HTR-8/SVneo (cell line): ENCODE data around the gene SPTB.

ENCODE experiments used
- DNase-seq: peaks from one replicate; pipeline ENCODE4 v3.0.0; 2011; ENCODE audit warnings: low spot score, mixed read lengths; ENCODE audit not compliant: insufficient read length
- FAIRE-seq: peaks from 2 replicates; lab custom pipeline; 2011; peaks lifted over from hg19 to GRCh38; lab: Jason Lieb, UNC

SPTB gene

GRCh38 chr14:64772397-64772950 is 107.2 kb downstream of the SPTB start:
- no peak for DNase-seq
- FAIRE-seq, result no peak

DNA sequence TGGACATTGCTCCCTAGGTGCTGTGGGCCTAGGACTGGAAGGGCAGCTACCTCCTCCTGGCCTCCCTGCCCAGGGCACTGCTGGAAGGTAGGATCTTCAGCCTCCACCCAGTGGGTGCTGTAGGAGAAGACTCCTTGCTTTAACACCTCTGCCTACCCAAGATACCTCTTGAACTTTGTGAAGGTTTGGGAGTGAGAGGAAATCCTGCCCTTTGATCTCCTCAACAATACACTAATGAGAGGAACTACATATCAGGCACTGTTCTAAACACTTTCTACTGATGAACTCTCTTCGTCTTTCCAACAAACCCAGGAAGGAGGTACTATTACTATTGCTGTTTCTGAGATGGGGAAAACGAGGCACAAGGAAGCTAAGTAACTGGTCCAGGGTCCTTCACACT is 108.5 kb downstream of the SPTB start:
- DNase-seq, result no peak
- FAIRE-seq, result peak; percentile 98

DNA sequence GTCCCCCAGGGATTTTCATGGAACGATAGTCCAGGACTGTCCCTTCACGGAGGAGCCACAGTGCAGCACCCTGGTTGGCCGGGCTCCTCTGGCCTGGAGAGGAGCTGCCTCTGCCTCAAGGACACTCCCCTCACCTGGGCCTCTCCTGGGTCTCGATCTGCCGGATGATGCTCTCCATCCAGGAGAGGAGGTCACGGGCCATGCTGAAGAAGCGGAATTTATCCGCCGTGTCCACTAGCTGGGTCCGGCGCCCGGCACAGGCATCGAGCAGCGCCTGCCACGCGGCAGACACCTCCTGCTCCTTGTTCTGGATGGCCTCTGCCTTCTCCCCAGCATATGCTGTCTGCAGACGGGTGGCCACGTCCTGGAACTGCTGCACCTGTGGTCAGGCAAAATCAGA is 109.0 kb downstream of the SPTB start:
- DNase-seq, result no peak
- FAIRE-seq, result no peak

GRCh38 chr14:64769096-64770020 is 110.3 kb downstream of the SPTB start:
- FAIRE-seq, result peak; percentile 83
- no peak for DNase-seq

- peak; percentile 69 for FAIRE-seq
- no peak for DNase-seq
These were observed 111.2 kb downstream of the SPTB start for GRCh38 chr14:64768401-64769095.

- FAIRE-seq, result peak; percentile 91
- no peak for DNase-seq
These were observed 112.3 kb downstream of the SPTB start for GRCh38 chr14:64767215-64767964.

DNA sequence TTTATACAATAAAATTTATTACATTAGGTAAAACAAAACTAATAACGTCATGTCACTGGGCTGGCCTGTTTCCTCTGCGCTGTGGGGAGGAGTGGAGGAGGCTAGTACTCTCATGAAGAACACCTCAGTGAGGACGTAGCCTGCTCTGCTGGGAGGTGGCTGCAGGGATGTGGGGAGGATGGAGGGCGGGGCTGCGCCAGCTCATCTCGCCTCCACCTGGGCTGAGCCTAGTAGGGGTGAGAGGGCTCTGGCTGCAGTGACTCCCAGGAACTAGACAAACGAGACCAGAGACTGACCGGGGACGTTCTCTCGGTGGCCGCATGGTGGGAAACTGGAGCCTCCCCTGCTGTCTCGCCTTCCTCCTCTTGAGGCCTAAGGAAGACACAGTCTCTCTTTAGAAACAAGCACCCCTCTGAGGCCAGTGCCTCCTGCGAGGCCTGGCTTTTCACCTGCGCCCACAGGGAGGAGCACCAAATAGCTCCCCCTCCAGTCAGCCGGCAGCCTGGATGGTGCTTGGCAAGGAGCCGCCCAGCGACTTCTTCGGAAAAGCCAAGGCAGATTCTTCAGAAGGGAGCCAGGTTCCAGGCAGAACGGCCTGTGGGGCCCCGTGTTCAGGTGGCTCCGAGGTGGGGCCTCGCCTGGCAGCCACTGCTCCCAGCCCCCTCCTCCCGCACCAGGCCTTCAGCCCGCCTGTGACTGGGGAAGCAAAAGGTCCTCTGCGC is 113.1 kb downstream of the SPTB start:
- DNase-seq (no peak), FAIRE-seq (no peak)

GRCh38 chr14:64765740-64766302 is 113.9 kb downstream of the SPTB start:
- DNase-seq, result no peak
- peak; percentile 100 for FAIRE-seq

DNA sequence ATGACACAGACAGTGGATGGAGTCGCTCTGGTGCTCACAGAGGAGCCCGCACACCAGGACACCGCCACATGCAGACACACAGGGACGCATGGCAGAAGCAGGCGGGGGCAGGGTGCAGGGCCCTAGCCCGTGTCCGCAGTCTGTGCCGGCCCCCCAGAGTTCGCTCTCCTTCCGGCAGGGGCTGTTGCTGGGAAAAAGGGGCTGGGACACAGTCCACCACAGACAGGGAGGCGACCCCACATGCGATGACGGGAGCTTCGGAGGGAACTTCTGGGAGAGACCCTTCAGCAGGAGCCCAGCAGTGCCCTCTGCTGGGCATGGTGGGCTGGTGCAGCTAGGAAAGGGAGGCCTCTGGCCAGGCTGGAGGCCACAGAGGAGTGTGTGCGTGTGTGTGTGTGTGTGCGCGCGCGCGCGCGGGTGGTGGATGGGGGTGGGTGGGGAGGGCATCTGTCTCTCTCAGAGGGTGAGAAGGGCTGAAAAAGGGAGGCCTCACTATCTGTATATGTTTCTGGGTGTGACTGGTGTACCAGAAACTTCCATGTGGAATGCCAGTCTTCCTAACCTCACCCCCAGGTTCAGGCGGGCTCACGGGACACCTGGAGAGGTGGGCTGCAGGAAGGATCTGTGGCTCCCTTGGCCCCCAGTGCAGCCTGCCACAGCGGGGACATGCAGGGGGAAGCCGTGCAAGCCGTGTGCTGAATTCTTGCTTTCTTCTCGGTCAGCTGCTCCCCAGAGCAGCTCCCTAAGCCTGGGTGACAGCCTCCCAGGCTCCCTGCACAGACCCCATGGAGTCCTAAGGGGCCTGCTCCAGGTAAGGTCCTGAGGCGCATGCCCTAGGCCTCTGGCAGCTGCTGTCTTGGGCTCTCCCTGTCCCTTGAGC is 114.8 kb downstream of the SPTB start:
- DNase-seq, result peak; percentile 99
- no peak for FAIRE-seq

GRCh38 chr14:64763801-64764621 is 115.7 kb downstream of the SPTB start:
- DNase-seq, result peak; percentile 68
- FAIRE-seq, result no peak

GRCh38 chr14:64763085-64763782 is 116.5 kb downstream of the SPTB start:
- DNase-seq, result no peak
- no peak for FAIRE-seq

DNA sequence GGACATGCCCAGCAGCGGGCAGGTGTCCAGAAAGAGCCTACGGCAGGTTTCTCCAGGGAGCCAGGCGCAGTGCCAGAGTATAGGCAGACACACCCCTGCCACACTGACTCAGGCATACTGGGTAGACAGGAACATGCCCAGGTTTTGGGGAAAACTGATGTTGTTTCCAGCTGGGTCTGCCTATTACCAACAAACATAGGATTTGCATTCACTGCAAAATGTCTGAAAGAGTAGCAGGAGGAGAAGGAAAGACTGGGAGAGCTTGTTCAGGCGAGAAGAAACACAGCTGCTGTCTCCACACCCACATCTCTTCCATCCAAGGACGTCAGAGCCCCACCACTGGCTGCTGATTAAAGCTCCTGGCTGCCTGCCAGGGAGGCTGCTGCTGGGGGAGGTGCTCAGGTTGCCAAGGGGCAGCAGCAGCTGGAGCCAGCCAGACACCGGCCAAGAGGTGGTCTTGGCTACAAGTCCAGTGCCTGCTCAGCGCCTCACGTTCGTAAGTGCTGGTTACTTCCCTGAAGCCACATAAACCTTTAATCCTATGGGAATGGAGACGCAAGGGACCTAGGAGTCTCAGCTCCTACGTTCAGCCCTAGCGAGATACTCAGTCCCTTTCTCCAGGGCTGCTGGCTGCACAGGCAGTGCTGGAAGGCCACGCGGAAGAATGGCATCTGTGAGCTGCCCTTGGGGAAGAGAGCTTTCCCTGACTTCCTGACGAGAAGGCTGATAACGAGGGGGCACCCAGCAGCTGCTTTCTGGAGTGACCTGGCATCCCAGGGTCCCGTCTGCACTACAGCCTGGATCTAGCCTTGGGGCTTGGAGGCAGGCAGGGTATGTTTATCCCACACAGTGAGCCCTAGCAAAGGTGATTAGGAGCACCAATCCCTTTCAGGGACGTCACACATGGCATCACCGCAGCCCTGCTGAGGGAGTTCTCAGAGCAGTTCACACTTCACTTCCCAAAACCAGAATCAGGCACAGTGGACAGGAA is 117.4 kb downstream of the SPTB start:
- no peak for FAIRE-seq
- peak; percentile 99 for DNase-seq

DNA sequence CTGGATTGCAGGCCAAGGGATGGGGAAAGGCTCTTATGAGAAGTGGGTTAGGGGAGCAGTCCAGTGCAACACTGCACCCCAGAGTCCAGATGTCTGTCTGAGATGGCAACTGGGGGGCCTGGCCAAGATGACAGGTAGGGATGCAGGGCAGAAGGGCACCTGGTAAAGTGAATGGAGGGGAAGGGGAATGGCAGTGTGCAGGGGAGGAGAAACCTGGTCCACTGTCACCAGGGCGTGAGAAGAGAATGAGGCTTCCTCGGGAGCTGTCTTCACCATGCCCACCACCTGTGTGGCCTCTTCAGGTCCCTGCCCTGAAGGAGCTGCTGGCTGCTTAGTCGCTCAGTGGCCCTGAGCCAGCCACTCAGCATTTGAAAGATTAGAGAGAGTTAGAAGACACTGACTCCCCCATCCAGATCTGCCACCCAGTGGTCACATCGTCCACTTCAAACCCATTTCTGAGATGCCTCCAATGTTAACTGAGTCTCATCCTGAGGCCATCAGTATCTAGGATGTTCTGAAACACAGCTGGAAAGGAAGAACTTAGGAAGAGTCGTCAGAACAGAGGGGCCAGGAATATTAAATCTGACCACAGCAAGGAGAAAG is 118.2 kb downstream of the SPTB start:
- peak; percentile 61 for DNase-seq
- FAIRE-seq, result no peak

- FAIRE-seq (no peak), DNase-seq (no peak)
These were observed 118.8 kb downstream of the SPTB start for GRCh38 chr14:64760916-64761315.

- FAIRE-seq, result no peak
- DNase-seq, result peak; percentile 92
These were observed 119.5 kb downstream of the SPTB start for GRCh38 chr14:64760146-64760755.
